ENCODE measurements around the gene FAF1. TPM values are rescaled to one million over a fixed set of nuclear protein-coding genes. Genes with fewer than 3 reads are reported as not detected.

Gene FAF1
- total and polyA plus RNA-seq, 2 of the 8 experiments (the other 6 are each of a cell fraction or from before 2014, with no cell fraction given): 10.8 to 65.9 TPM

GRCh38 chr1:50665413-50665812 is 294.7 kb downstream of the FAF1 start (continued):
- TF ChIP-seq CTCF (IDR thresholded peaks at IDR 0.05; ENCODE audit: control extremely low read depth in 1 of 3, insufficient read depth in 1 of 3, low read depth in 1 of 3, low read length in 3 of 3) (no peak), EGR1 (IDR thresholded peaks at IDR 0.05; ENCODE audit: borderline replicate concordance, low read depth, low read length) (no peak), TEAD4 (IDR thresholded peaks at IDR 0.05; ENCODE audit: low read depth, low read length) (no peak)

All from H1 (cell line).